Ovary (tissue), 3 donors: ENCODE measurements around the gene CREB3L1.

Experiments used
- CTCF ChIP-seq, 3 donors: fragments of 450-650 bp in 2 of 3; fragments of 200-600 bp in 1 of 3; IDR thresholded peaks; one replicate each; pipeline versions ENCODE4 v1.5.1 to v1.8.0; 2016 to 2022; ENCODE audit warnings: antibody characterized with exemption in 3 of 3, mild to moderate bottlenecking in 1 of 3
- POLR2A ChIP-seq: fragments of 450-650 bp; IDR thresholded peaks from one replicate; pipeline ENCODE4 v1.6.1; 2017; ENCODE audit warnings: antibody characterized with exemption, mild to moderate bottlenecking, moderate library complexity
- donor health status: DM: no; HTN: no; CAD: no.

GRCh38 chr11:46321757-46322156 lies 44.3 kb downstream of the CREB3L1 start:
- TF ChIP-seq CTCF (IDR thresholded peaks at IDR 0.05) (no peak), POLR2A (no peak)
